ENCODE results near the gene CFAP46.

GRCh38 chr10:132945894-132946255, 3.5 kb upstream of the CFAP46 start:
- TF ChIP-seq, protein P1, sequence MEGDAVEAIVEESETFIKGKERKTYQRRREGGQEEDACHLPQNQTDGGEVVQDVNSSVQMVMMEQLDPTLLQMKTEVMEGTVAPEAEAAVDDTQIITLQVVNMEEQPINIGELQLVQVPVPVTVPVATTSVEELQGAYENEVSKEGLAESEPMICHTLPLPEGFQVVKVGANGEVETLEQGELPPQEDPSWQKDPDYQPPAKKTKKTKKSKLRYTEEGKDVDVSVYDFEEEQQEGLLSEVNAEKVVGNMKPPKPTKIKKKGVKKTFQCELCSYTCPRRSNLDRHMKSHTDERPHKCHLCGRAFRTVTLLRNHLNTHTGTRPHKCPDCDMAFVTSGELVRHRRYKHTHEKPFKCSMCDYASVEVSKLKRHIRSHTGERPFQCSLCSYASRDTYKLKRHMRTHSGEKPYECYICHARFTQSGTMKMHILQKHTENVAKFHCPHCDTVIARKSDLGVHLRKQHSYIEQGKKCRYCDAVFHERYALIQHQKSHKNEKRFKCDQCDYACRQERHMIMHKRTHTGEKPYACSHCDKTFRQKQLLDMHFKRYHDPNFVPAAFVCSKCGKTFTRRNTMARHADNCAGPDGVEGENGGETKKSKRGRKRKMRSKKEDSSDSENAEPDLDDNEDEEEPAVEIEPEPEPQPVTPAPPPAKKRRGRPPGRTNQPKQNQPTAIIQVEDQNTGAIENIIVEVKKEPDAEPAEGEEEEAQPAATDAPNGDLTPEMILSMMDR (IDR thresholded peaks at IDR 0.05) = no peak
- TF ChIP-seq POLR2A (IDR thresholded peaks at IDR 0.05) = no peak

Measured in Peyer's patch (tissue), 4 donors.